Fibroblast of mammary gland (primary cell): ENCODE data around the gene STEAP1.

Experiments used
- DNase-seq: peaks from one replicate; pipeline ENCODE4 v3.0.0-alpha.2; 2010; ENCODE audit warnings: low read depth
- H3K4me3 ChIP-seq: 2 replicates; pipeline ENCODE4 v1.5.1; 2011; ENCODE audit warnings: low read depth, mild to moderate bottlenecking, low read length, moderate library complexity; ENCODE audit not compliant: control insufficient read depth
- TF ChIP-seq, protein P1 (sequence below): conservative IDR thresholded peaks from 2 replicates; pipeline ENCODE4 v1.5.1; 2011; ENCODE audit warnings: low read depth, low read length, inconsistent platforms; ENCODE audit not compliant: control insufficient read depth, insufficient read depth

The STEAP1 gene

DNA sequence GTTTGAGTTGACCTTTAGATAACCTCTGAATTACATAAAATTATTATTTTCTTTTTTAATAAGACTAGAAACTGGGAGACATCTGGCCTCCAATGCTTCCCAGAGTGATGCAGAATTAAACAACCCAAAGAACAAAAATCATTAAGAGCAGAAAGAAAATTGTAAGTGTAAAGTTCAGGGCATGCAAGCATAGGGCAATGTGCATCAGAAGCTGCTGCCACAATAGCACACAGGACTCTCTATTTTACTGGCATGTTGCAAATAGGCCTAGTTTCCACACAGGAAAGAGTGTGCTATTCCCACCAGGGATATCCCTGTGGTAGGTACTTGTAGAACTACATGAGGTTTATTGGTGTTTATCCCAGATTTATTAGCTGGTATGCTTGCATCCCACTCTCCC, 36.7 kb downstream of the STEAP1 start:
- no peak overlapping the region for H3K4me3 ChIP-seq
- TF ChIP-seq, protein P1, sequence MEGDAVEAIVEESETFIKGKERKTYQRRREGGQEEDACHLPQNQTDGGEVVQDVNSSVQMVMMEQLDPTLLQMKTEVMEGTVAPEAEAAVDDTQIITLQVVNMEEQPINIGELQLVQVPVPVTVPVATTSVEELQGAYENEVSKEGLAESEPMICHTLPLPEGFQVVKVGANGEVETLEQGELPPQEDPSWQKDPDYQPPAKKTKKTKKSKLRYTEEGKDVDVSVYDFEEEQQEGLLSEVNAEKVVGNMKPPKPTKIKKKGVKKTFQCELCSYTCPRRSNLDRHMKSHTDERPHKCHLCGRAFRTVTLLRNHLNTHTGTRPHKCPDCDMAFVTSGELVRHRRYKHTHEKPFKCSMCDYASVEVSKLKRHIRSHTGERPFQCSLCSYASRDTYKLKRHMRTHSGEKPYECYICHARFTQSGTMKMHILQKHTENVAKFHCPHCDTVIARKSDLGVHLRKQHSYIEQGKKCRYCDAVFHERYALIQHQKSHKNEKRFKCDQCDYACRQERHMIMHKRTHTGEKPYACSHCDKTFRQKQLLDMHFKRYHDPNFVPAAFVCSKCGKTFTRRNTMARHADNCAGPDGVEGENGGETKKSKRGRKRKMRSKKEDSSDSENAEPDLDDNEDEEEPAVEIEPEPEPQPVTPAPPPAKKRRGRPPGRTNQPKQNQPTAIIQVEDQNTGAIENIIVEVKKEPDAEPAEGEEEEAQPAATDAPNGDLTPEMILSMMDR, result no peak
- DNase-seq, result no peak

DNA sequence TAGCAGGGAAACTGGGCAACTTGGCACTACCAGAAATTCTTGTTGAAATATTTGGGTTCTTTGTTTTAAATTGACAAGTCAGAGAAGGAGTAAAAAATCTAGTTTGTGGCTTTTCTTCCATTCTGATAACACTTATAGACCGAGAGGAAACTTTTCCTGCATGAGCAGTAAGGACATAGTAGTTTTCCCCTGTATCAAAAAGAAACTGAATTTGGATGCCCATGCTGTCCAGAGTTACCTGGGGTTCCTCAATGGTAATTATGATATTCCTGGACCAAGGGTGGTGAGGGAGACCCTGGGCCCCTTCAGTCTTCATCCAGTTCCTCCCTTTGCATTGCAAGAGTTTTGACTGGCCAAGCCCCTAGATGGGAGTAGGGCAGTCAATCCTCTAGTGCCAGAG, 37.4 kb downstream of the STEAP1 start:
- H3K4me3 ChIP-seq, result no peak overlapping the region
- TF ChIP-seq, protein P1, result no peak
- no peak for DNase-seq

DNA sequence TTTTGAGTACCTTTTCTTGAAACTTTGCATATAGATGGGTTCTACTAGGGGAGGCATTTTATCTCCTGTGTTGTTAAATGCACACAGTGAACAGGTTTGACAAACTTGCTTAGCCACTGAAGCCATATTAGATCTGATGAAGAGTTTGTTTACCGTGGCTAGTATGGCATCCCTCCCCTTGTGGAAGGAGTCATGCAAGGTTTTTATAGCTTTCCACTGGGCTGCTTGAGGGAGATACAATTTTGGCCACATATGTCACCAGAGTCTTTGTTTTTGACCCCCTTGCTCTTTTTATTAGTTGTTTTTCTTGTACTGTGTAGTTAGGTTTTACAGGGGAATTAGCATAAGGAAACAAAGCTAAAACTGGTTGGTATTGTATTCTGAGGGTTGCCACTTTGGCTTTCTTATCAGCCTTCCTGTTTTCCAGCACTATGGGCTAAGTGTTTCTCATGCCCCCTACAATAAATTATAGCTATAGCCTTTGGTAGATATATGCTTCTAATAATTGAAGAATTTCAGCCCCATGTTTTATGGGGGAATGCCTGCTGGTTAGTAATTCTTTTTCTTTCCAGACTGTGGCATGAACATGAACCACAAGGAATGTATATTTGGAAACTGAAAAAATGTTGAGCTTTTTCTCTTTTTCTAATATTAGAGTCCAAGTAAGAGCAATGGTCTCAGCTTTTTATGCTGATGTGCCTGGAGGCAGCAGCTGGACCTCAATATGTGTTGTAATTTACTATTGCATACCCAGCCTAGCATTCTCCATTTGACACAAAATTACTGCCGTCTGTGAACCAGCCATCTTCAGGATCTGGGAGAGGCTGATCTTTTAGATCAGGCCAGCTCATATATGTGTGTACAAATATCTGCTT, 38.8 kb downstream of the STEAP1 start:
- TF ChIP-seq, protein P1, result no peak
- no peak for DNase-seq

DNA sequence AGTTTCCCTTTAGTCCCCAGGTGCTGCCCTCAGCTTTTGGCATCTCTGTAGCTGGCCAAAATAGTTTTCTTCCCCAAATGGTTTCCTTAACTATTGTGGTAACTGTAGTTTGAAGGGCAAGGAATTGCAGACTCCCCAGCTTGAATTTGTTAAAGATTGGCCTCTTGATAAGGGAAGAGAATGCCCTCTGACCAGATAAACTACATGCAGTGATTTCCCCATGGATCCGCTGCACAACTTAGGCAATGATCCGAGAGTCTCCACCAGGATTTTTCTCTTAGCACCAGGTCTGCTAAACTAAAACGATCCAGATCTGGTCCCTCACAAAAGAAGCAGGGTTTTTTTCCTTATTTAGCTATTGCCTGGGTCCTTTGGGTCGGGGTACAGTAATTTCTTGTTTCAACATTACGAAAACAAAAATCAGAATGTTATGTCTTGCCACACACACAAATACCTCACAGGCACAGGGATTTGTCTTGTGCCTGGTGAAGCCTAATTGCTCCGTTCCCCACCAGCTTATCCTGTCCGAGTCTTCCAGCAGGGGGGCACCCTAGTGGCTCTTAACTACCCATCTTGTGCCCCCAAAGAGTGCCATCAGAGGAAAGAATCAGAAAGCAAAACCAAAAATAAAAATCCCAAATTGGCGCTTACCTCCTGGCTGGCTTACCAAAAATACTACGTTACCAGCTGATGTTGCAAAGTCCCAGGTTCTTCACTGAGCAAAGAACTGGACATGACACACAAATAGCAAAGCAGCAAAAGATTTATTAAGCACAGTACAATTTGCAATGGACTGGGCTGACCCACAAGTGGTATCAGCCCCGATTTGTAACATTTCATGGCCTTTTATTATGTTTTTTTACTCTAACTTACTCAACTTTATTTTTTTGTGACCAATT, 40.9 kb downstream of the STEAP1 start:
- DNase-seq, result no peak
- H3K4me3 ChIP-seq, result no peak overlapping the region
- TF ChIP-seq, protein P1, result no peak

More for the DNA sequence above, 38.8 kb downstream of the STEAP1 start:
- H3K4me3 ChIP-seq, result no peak overlapping the region

DNA sequence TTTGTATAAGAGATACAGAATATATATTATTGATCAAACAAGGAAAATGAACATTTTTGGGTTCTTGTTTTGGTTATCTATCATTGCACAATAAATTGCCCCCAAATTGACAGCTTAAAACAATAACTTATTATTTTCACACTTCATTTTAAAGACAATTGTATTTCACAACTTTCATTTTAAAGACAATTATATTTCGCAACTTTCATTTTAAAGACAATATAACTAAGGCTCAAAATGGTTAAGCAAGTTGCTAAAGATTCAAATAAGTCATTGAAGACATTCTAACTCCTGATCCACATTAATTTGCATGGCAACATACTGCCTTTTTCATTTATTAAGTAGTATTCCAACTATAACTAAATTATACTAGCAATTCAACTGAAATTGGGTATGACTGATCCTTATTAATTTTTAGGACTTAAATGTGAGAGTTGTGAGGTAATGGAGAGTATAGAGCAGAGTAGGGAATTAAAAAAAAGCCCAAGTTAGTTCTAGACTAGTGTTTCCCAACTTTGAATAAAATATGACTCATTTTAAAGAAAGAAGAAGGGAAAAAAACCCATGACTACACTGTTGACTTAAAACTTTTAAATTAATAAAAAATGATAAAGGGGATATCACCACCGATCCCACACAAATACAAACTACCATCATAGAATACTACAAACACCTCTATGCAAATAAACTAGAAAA, 47.4 kb downstream of the STEAP1 start:
- H3K4me3 ChIP-seq, result no peak overlapping the region
- TF ChIP-seq, protein P1, result no peak
- no peak for DNase-seq

DNA sequence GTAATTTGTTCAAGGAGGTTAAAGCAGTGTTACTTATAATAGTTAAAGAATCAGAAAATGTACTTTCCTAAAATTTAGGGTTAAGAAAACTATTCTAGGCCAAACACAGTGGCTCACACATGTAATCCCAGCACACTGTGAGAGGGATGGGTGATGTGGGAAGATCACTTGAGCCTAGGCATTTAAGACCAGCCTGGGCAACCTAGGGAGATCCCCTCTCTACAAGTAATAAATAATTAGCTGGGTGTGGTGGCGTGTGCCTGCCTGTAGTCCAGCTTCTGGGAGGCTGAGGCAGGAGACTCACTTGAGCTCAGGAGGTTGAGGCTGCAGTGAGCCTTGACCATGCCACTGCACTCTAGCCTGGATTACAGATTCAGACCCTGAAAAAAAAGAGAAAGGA, 53.7 kb downstream of the STEAP1 start:
- DNase-seq, result no peak
- TF ChIP-seq, protein P1, result no peak
- no peak overlapping the region for H3K4me3 ChIP-seq
